HG02798 (cell line): Measurements from ENCODE around the gene HNF1A.

Experiments
- ATAC-seq: cut with Tn5 transposase; IDR thresholded peaks from one replicate; pipeline ENCODE4 v1.9.1; 2021; ENCODE audit warnings: mild to moderate bottlenecking; ENCODE audit not compliant: unreplicated experiment, poor library complexity

Gene HNF1A

DNA sequence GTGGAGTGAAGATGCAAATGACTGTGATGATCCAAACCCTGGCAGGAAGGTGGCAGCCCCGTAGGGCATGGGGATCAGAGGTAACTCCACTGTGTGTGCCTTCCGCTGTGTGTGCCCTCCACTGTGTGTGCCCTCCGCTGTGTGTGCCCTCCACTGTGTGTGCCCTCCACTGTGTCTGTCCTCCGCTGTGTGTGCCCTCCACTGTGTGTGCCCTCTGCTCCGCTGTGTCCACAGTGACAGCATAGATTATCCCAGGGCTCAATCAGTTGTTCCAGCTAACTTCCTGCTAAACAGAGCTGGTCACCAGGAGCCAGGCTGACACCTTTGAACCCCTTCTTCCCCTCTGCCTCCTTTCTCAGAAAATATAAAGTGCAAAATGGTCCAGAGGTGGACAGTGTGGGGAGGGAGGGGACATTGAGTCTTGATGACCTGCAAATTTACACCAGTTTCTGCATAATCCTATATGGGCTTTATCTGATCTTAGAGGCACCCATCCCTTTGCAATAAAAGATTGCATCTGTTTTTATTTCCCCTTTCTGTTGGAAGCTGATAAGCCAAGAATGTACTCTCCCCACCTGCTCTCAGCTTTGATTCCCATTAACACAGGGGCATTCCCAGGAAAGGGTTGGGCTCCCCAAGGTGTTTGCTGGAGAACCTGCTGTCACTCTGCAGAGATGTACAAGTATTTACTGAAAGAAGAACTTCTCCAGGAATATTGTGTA lies 21.6 kb upstream of the HNF1A start:
- no peak for ATAC-seq

DNA sequence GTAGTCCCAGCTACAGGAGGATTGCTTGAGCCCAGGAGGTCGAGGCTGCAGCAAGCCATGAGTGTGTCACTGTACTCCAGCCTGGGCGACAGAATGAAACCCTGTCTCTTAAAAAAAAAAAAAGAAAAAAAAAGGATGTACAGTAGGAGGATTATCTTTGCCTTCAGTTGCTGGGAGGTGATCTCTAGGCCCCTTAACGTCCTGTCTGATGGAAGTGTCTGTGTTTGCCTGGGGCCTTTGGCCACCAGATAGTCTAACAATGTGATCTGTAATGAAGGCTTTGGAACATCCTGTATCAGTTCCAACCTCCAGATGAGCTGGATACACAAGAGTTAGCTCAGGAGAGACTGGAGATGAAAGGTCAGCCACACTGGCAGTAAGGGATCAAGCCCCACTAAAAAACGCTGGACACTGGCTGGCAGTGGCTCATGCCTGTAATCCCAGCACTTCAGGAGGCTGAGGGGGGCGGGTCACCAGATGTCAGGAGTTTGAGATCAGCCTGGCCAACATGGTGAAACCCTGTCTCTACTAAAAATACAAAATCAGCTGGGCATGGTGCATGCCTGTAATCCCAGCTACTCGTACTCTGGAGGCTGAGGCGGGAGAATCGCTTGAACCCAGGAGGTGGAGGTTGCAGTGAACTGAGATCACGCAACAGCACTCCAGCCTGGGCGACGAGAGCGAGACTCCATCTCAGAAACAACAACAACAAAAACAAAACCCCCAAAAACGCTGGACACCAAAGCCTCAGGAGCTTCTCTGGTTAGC lies 19.0 kb upstream of the HNF1A start:
- ATAC-seq: no peak

DNA sequence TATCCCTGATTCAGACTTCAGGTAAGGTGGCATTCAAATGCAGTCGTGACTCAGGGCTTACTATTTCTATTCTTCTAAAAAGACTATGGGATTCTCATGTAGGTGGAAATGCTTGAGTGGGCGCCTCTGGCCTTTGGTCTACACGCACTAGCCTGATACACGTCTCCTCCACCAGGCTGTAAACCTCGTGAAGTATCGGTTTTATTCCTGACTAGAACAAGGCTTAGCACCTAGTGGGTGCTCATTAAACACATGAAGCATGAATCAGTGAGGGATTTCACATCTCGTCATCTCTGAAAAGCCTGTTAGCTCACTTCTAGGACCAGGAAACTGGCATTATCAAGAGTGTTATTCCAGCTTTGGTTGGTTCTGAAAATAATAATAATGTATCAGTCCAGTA lies 17.7 kb upstream of the HNF1A start:
- no peak for ATAC-seq

DNA sequence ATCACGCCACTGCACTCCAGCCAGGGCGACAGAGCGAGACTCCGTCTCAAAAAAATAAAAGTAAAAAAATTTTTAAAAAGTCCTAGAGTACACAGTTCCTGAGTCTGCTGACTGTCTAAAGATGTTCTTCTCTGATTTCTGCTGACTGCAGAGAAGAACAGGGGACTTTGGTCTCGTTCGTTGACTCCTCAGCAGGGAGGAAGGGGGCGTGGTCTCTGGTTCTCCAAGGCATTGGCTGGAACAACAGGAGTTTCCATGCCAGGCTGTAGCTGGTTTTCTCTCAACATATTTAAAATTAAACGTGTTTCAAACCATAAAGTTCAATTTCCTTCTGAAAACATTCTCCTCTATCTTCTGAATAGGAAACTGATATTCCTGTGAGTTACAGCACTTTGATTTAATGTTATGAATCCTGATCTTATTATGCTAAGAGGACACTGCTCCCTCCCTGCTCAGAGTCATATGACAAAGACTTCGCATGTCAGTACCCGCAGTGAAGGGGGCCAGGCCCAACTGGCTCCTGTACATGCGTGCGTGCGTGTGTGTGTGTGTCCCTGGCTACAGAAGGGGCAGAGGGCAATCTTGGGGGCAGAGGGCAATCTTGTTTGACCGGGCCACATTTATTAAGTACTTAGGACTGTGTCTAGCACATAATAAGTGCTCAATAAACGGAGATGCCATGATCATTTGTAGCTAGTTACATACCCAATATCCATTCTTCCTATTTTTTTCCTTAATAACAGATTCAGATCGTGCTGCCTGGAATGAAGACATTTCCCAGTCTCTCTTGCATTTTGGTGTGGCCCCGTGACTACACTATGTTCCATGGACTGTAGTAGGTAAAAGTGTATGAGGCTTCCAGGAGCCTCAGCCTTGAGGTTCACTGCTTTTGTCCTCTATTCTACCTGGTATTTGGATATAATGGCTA lies 16.5 kb upstream of the HNF1A start:
- no peak for ATAC-seq

DNA sequence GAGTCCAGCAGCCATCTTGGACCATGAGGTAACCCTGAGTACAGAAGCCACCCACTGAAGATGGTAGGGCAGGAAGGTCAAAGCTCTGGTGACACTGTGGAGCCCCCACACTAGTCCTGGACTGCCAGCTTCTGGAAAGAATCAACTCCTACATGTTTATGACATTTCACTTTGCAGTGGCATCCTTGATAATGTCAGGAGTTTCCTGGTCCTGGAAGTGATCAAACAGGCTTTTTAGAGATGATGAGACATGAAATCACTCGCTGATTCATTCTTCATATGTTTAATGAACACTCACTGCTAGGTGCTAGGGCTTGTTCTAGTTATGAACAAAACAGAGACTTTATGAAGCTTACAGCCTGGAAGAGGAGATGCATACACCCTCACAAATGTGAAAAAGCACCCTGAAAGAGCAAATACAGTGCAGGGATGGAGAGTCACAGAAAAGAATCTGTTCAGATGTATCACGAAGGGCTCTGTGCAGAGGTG lies 15.8 kb upstream of the HNF1A start:
- ATAC-seq: no peak

DNA sequence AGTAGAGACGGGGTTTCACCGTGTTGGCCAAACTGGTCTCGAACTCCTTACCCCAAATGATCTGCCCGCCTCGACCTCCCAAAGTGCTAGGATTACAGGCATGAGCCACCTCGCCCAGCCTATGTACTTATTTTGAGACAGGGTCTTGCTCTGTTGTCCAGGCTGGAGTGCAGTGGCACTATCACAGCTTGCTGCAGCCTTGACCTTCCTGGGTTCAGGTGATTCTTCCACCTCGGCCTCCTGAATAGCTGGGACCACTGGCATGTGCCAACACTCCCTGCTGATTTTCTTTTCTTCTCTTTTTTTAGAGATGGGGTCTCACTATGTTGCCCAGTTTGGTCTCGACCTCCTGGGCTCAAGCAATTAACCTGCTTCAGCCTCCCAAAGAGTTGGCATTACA lies 14.0 kb upstream of the HNF1A start:
- ATAC-seq: no peak

DNA sequence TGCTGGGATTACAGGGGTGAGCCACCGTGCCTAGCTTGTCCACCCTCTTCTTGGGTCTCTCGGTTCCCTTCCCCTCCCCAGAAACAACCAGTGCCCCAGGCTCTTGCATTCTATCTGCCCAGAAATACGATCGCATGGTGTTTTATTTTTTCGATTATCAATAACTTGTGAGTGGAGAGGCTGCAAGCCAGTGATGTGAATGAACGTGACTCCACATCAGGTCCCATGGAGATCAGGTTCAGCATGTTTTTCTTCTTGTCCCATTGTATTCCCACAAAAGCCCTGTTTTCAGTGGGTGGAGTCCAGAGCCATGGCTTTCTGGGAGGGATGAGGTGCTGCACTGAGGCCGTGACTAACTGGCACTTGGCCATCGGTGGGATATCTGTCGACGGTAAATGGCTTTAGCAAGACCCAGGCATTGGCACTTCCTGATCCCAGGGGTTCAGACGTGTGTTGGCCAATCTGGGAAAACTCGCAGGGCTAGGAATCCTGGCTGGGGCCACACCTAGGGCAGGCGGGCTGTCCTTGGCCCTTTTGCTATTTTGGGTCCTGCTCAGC lies 12.7 kb upstream of the HNF1A start:
- ATAC-seq: no peak

DNA sequence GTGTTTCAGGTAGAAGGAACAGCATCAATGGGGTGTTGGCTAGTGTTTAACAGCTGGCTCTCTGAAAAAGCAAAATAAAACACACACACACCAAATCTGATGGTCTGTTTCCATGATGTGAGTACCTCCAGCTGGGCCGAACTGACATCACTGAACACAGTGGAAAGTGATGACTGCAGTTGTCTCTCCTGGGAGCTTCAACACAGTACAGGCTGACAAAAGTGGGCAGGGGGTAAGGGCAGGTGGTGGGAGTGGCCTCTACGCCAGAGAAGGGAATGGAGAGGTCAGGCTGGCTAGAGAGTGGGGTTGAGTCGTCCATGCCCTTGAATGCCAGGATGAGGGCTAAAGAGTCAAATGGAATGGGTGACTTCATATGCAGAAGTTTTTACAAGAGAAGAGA lies 8.0 kb upstream of the HNF1A start:
- ATAC-seq: no peak

DNA sequence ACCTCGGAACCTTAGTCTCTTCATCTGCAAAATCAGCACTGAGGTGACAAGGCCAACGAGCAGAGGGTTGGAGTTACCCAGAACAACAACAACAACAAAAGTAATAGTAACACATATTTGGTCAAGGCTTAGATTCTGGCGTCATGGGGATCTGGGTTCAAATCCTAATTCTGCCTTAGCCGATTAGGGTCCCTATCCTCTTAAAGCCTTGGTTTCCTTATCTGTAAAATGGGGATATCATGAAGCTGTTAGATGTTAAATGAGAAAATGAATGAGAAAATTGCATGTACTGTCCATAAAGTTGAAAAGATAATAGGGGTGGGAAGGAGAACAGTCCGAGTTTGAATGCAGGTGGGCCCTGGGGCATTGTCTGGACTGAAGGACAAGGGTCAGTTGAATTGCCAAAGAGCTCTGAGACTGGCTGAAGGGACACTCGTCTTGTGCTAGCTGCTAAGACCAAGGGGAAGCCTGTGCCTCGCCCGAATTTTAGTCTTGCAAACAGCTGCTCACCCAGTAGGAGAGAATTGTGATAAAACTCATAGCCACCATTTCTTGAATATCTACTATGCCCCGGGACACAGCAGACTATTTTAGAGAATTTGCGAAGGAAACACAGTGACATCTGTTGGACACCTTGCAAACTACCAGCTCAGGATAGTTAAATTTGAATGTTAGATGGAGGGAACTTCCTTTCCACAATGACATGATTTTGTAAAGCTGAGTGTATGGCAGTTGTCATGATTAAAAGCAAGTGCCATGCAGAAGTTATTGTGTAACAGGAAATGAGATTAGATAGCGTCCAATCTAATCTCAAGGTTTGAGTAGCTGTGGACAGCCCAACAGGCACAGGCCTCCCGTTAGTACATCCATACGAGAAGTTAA lies 6.8 kb upstream of the HNF1A start:
- ATAC-seq: peak; percentile 54

DNA sequence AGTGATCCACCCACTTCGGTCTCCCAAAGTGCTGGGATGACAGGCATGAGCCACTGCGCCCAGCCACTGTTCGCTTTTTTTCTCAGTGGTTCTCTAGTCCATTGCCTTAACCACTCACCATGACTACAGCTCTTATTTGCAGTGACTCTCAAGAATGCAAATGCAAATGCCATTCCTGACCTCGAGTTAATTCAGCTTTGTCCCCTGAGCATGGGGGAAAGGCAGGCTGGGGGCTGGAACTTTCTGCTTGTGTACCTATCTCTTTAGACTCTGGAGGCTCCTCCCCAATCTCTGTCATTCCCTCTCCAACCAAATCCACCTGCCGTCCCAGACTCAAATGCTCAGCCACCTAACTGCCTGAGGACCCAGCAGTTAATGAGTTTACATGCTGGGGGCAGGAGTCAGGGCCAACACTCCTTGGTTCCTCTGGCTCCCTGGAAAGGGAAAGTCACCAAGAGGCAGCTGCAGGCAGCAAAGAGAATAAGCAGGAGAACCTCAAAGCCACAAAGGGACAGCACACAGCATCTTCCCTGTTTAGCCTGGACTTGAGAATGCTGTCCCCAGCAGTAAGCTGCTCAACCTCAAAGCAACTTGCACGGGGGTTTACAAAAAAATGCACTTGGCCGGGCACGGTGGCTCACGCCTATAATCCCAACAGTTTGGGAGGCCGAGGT lies 5.3 kb upstream of the HNF1A start:
- ATAC-seq: no peak

DNA sequence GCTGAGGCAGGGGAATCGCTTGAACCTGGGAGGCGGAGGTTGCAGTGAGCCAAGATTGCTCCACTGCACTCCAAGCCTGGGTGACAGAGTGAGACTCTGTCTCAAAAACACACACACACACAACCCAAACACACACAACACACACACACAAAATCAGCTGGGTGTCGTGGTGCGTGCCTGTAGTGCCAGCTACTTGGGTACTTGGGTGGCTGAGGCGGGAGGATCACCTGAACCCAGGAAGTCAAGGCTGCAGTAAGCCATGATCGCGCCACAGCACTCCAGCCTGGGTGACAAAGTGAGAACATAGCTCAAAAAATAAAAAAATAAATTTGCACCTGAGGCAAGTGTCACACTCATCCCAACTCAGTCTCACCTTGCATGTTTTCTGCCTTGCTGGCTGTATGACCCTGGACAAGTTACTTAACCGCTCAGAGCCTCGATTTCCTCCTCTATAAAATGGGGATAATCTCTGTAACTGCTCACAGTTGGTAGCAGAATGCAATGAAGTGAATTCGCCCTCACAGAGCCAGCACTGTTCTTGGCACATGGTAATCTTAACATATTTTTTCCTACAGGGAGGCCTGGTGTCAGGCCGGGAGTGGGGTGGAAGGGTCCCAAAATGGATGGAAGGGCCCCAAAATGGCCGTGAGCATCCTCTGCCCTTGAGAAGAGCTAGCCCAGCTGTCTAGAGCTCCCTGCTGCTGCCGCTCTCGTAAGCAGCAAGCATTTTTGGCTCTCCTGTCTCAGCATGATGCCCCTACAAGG lies 630 bp upstream of the HNF1A start:
- ATAC-seq: no peak

DNA sequence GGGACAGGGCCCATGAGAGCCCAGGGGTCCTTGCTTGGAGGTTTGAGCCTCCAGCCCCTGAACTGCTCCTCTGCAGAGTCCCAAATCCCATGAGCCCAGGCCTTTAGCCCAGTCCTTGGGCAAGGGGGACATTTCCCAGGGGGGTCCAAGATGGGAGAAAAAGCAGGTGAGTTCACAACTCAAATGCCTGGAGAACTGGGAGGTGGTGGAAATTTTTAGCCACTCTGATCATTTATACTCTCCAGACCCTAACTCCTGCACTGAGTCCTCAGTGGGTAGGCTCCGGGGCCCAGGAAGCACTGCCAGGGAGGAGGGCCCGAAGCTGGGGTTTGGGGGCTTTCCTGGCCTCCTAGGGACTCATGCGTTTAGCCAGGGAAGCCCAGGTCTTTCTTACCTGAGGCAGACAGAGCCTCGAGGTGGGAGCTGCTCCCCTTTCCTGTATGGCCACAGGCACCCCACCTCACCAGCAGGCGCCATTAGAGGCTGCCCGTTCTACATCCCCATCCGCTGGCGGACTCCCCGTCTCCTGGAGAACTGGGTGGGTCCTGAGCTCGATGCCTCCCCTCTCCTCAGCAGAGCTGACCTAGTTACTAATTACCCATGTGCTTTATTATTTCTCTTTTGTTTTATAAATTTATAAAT lies 998 bp downstream of the HNF1A start:
- ATAC-seq: no peak

DNA sequence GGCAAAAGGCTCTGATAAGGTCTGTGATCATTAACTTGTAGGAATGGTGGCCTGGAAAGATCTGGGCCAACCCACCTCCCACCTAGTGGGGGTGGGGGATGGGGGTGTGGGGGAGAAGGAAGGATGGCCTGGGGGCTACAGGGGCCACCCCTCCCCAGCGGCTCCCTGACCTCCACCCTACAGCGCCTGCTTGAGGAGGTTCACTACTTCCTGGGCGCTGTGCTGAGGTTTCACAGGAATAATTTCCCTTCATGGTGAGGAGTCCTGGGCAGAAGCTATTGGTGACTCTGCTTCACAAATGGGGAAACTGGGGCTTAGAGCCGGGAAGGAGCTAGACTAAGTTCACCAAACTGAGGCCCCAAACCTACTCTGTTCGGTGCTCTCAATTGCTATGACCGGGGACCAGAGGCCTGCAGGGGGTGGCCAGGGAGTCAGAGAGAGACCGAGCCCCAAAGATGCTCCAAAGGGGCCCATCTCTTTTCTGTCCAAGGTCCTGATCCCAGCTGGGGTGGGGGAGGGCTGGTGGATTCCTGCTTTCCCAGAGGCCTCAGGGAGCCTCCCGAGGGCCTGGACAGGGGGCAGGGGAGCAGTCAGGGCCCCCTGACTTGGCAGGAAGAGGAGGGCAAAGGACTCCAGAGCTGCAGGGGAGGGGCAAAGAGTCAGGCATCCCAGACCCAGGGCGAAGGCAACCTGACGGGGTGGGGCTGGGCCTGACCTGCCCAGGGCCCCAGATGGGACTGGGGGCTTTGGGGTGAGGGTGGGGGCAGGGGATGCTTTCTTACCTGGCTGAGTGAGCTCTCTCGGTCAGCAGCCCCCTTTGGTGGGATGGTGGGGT lies 1.7 kb downstream of the HNF1A start:
- no peak for ATAC-seq

DNA sequence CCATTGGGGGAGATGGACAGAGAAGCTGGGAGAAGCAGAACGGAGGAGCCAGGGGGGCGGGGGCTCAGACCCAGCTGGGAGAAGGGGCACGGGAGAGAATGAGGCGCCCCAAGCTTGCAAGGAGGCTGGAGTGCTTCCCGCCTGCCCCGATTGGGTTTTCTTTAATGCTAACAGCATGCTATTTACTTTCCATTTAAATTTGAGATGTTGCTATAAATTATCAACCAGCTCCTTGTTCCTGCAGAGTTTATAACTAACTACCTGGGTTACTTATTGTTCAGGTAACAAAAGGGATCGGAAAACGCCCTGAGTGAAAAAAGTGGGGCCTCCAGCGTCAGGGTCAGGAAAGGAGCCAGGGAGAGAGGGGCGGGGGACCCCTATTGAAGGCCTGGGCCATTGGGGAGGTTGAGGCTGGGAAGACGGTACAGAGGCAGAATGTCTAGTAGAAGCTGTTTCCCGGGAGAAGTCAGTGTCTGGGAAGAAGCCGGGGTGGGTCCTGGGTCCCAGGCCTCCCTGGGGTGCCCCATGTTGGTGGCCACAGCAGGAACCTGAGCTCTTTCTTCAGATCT lies 2.5 kb downstream of the HNF1A start:
- no peak for ATAC-seq

DNA sequence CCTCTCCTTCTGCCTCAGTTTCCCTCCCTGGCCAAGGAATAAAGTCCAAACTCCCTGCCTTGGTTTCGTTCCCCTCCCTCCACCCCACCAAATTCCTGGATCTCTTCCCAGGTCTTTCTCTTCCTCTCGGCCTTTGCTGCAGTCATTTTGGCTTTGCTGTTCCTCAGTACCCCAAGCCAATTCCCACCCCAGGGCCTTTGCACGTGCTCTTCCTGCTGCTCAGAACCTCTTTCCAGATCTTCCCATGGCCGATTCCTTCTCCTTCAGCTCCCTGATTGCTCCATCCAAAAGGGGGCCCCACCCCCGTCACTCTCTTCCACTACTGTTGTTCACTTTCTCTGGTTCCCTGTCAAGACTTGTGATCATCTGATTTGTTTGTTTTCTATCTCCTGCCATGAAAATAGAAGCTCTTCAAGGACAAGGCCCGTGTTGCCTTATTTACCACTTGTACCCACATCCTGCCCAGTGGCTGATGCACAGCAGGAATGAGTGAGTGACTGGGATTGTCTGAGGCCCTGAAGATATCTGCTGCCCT lies 3.1 kb downstream of the HNF1A start:
- ATAC-seq: no peak

DNA sequence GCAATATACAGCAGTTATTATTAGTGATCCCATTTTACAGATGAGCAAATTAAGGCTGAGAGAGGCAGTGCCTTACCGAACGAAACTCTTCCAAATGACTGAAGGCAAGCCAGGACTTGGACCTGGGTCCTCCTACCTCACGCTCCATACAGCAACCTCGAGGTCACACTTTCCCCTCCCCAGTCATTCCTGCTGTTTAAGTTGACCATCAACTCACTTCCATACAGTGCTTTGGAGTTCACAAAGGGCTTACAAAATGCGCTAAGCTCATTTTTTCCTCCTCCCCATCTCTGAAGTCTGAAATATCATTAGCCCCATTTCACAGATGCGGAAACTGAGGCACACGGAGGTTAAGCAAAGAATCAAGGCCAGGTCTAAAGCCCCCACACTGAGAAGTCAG lies 4.3 kb downstream of the HNF1A start:
- ATAC-seq: no peak
